Thyroid gland (tissue), 4 donors: ENCODE results near the gene GPR153.

Experiments
- POLR2A ChIP-seq, 2 donors: fragments of 450-650 bp; IDR thresholded peaks; one replicate each; pipeline ENCODE4 v1.6.1; 2017; ENCODE audit warnings: antibody characterized with exemption in 2 of 2, mild to moderate bottlenecking in 2 of 2, moderate library complexity in 1 of 2
- TF ChIP-seq, protein P1 (sequence below), 6 experiments: fragments of 200-600 bp in 3 of 6; fragments of 450-650 bp in 3 of 6; sonication (generic) in 3 of 6; IDR thresholded peaks; one replicate each; pipeline ENCODE4 v1.5.1; 2016 to 2019; ENCODE audit warnings: antibody characterized with exemption in 6 of 6, mild to moderate bottlenecking in 2 of 6, inconsistent platforms in 1 of 6, moderate library complexity in 1 of 6

DNA sequence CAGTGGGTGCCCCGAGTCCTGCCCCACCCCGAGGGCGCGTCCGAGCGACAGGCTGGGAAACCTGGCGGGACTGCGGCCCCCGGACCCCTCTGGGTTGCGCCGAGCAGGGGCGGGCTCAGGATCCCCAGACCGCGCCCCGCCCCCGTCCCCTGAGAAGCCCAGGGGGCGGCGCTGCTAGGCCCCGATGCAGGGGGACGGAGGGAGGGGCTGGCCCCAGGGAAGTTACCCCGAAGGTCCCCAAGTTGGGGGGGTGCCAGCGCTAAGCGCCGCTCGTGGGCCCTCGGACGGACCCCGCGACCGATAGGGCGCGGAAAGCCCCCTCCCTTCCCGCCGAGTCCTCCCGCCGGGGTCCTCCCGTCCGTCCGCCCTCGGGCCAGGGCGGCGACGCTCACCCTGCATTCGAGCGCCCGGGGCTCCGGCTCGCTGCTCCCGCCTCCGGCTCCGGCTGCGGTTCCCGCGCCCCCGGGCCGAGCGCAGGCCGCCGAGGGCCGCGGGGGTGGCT is 414 bp downstream of the GPR153 start:
- TF ChIP-seq, protein P1, sequence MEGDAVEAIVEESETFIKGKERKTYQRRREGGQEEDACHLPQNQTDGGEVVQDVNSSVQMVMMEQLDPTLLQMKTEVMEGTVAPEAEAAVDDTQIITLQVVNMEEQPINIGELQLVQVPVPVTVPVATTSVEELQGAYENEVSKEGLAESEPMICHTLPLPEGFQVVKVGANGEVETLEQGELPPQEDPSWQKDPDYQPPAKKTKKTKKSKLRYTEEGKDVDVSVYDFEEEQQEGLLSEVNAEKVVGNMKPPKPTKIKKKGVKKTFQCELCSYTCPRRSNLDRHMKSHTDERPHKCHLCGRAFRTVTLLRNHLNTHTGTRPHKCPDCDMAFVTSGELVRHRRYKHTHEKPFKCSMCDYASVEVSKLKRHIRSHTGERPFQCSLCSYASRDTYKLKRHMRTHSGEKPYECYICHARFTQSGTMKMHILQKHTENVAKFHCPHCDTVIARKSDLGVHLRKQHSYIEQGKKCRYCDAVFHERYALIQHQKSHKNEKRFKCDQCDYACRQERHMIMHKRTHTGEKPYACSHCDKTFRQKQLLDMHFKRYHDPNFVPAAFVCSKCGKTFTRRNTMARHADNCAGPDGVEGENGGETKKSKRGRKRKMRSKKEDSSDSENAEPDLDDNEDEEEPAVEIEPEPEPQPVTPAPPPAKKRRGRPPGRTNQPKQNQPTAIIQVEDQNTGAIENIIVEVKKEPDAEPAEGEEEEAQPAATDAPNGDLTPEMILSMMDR (IDR thresholded peaks at IDR 0.05) = no peak
- no peak for TF ChIP-seq POLR2A (IDR thresholded peaks at IDR 0.05)
